HAP-1 (cell line): ENCODE data around the gene IL1B.

Source experiments
- DNase-seq, 2 experiments: peaks; one replicate each; pipeline ENCODE4 v3.0.0-alpha.2; 2016 to 2020; ENCODE audit warnings: low spot score in 2 of 2
- H3K27me3 ChIP-seq: fragments of 250-450 bp; sonication (Bioruptor Pico); 2 replicates; pipeline ENCODE4 v1.5.1; 2020; ENCODE audit warnings: low read depth, mild to moderate bottlenecking, moderate library complexity
- H3K36me3 ChIP-seq: fragments of 250-450 bp; sonication (Bioruptor Pico); replicated peaks from 2 replicates; pipeline ENCODE4 v1.5.1; 2020; ENCODE audit warnings: mild to moderate bottlenecking
- H3K4me1 ChIP-seq: fragments of 250-450 bp; sonication (Bioruptor Pico); 2 replicates; pipeline ENCODE4 v1.5.1; 2020; ENCODE audit warnings: mild to moderate bottlenecking
- H3K4me3 ChIP-seq: fragments of 250-450 bp; sonication (Bioruptor Pico); 2 replicates; pipeline ENCODE4 v1.5.1; 2020; ENCODE audit warnings: mild to moderate bottlenecking, moderate library complexity
- H3K9me3 ChIP-seq: fragments of 250-450 bp; sonication (Bioruptor Pico); 2 replicates; pipeline ENCODE4 v1.5.1; 2020; ENCODE audit warnings: mild to moderate bottlenecking, moderate library complexity
- in situ Hi-C: fragments of 300-500 bp; cut with MboI; formaldehyde crosslinking; loops from 3 replicates; pipeline ENCODE4 v1.14.3; 2020; ENCODE audit warnings: low sequenced_read_pairs, inconsistent platforms, mixed read lengths

Gene IL1B

DNA sequence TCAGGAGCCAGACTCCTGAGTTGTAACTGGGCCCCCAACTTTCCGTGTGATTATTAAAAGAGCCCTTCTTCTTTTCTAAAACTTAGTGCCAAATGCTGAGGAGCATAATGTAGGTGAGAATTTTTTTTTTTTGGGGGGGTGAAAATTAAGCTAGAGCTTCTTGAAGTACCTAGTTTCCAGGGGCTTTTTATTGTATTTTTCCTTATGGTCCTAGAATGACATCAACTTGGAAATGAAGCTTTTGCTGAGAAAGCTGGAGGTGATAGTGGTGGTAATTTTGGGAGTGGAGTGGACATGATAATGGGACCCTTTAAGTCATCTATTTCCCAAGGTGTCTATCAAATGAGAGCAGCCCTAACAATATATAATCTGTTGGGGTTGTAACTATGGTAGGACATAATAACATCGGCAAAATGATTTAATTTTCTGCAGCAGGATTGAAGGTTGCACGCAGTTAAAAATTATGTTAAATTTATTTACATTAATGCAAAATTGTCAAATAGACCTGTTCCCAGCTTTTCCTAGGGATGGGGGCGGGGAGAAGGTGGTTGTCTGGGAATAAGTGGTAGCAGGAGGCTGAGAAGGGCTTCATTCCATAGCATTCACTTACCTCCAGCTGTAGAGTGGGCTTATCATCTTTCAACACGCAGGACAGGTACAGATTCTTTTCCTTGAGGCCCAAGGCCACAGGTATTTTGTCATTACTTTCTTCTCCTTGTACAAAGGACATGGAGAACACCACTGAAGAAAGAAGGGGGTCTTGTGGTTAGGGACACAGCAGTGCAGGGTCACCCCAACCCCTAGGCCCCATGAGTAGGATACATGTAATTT, 5.7 kb downstream of the IL1B start:
- H3K4me1 ChIP-seq = peaks cover 3% of the 10 kb centered on the region
- H3K36me3 ChIP-seq = no peaks in the 10 kb centered on the region
- no peaks in the 10 kb centered on the region; the same call in 1 of the 2 replicates for H3K9me3 ChIP-seq
- H3K4me3 ChIP-seq = no peak overlapping the region
- no peak for DNase-seq
- in situ Hi-C loops = no loop called here
- no peaks in the 10 kb centered on the region for H3K27me3 ChIP-seq

GRCh38 chr2:112829961-112830681, 6.5 kb downstream of the IL1B start:
- in situ Hi-C loops = no loop called here
- peaks cover 3% of the 10 kb centered on the region for H3K4me1 ChIP-seq
- H3K27me3 ChIP-seq = no peaks in the 10 kb centered on the region
- H3K9me3 ChIP-seq = no peaks in the 10 kb centered on the region; the same call in 1 of the 2 replicates
- H3K36me3 ChIP-seq = no peaks in the 10 kb centered on the region
- DNase-seq = no peak
- no peak overlapping the region for H3K4me3 ChIP-seq

- Histone ChIP-seq H3K9me3 (no peaks in the 10 kb centered on the region; the same call in 1 of the 2 replicates), H3K4me1 (peaks cover 3% of the 10 kb centered on the region), H3K27me3 (no peaks in the 10 kb centered on the region), H3K4me3 (no peak overlapping the region), H3K36me3 (no peaks in the 10 kb centered on the region)
- DNase-seq = no peak
- in situ Hi-C loops = no loop called here
These were observed 7.2 kb downstream of the IL1B start for GRCh38 chr2:112829101-112829960.

DNA sequence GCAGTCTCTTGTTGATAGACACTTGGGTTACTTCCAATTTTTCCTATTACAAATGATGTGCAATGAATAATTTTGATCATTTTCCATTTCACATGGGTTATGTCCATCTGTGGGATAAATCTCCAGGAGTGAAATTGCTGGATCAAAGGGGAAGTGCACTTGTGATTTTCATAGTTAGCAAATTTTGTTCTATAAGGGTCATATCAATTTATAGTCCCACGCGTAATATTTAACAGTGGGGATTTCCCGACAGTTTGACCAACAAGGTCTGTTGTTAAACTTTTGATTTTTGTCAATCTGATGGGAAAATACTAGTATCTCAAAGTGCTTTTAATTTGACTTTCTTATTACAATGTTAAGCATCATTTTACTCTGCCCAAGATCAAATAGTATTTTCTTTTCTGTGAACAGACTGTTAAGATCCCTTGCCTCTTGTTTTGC, 8.3 kb downstream of the IL1B start:
- in situ Hi-C loops = no loop called here
- H3K9me3 ChIP-seq = no peaks in the 10 kb centered on the region; the same call in 1 of the 2 replicates
- no peaks in the 10 kb centered on the region for H3K27me3 ChIP-seq
- H3K4me3 ChIP-seq = no peak overlapping the region
- DNase-seq = no peak
- no peaks in the 10 kb centered on the region for H3K4me1 ChIP-seq
- no peaks in the 10 kb centered on the region for H3K36me3 ChIP-seq

DNA sequence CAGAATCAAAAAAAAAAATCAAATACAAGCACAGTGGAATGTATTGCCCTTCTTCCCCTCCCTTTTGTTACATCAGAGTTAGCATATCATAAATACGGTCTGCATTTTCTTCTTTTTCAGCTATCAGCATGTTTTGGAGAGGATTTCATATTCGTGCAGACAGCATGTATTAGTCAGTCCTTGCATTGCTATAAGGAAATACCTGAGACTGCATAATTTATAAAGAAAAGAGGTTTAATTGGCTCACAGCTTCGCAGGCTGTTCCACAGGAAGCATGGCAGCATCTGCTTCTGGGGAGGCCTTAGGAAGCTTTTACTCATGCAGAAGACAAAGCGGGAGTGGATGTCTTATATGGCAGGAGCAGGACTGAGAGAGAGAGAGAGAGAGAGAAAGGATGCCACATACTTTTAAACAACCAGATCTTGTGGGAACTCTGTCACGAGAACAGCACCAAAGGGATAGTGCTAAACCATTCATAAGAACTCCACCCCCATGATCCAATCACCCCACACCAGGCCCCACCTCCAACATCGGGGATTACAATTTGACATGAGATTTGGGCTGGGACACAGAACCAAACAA, 8.9 kb downstream of the IL1B start:
- in situ Hi-C loops = no loop called here
- DNase-seq = no peak
- H3K4me1 ChIP-seq = no peaks in the 10 kb centered on the region
- H3K9me3 ChIP-seq = no peaks in the 10 kb centered on the region; the same call in 1 of the 2 replicates
- H3K4me3 ChIP-seq = no peak overlapping the region
- no peaks in the 10 kb centered on the region for H3K36me3 ChIP-seq
- H3K27me3 ChIP-seq = no peaks in the 10 kb centered on the region

DNA sequence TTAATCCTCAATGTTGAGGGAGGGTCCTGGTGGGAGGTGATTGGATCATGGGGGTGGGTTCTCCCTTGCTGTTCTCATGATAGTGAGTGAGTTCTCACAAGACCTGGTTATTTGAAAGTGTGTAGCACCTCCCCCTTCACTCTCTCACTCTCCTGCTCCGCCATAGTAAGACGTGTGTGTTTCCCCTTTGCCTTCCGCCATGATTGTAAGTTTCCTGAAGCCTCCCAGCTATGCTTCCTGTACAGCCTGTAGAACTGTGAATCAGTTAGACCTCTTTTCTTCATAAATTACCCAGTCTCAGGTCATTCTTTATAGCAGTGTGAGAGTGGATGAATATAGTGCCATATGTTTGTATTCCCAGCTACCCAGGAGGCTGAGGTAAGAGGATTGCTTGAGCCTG, 9.6 kb downstream of the IL1B start:
- no peak for DNase-seq
- no peaks in the 10 kb centered on the region for H3K27me3 ChIP-seq
- in situ Hi-C loops = no loop called here
- H3K9me3 ChIP-seq = no peaks in the 10 kb centered on the region; the same call in 1 of the 2 replicates
- H3K36me3 ChIP-seq = no peaks in the 10 kb centered on the region
- no peak overlapping the region for H3K4me3 ChIP-seq
- H3K4me1 ChIP-seq = no peaks in the 10 kb centered on the region

GRCh38 chr2:112825706-112826105, 10.9 kb downstream of the IL1B start:
- no peak for DNase-seq
- H3K36me3 ChIP-seq = no peaks in the 10 kb centered on the region
- in situ Hi-C loops = no loop called here
- H3K4me3 ChIP-seq = no peak overlapping the region
- H3K4me1 ChIP-seq = no peaks in the 10 kb centered on the region
- H3K27me3 ChIP-seq = no peaks in the 10 kb centered on the region
- no peaks in the 10 kb centered on the region; the same call in 1 of the 2 replicates for H3K9me3 ChIP-seq

DNA sequence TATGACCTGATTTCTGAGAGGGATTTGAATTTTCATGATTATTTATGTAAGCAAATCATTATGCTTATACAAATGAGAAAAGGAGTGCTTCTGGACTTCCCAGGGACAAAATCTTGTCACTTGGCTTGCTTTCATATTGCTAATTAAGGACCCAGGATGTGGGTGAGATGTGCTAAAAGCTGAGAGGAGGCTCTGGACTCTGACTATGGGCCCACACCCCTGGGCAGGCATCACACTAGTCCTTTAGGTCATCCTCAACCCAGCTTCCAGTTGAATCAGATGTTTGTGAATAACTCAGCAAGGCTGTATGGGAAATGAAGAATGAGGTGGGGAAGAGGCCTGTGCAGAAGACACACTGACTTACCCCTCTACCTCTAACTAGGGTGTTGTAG, 11.9 kb downstream of the IL1B start:
- H3K4me3 ChIP-seq = no peak overlapping the region
- H3K9me3 ChIP-seq = no peaks in the 10 kb centered on the region; the same call in 1 of the 2 replicates
- H3K27me3 ChIP-seq = no peaks in the 10 kb centered on the region
- in situ Hi-C loops = no loop called here
- H3K36me3 ChIP-seq = no peaks in the 10 kb centered on the region
- no peak for DNase-seq
- H3K4me1 ChIP-seq = no peaks in the 10 kb centered on the region

DNA sequence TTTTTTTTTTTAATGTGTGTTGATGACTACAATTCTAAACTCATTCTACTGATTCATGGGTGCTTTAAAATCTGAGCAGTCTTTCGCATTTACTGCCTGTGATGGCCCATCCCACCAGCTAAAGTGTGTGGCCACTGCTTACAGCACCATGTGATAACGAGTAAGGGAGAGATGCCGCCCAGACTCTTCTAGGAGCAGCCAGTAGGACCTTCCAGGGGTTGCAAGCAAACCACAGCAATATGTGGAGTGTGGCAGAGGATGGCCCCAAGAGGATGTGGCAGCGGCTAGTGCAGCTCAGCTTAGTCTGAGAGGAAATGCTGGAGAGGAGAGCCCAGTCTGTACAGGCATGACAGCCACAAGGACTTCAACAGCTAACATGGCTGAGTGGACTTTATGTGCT, 14.9 kb downstream of the IL1B start:
- no peak for DNase-seq
- peaks cover 5% of the 10 kb centered on the region for H3K4me1 ChIP-seq
- in situ Hi-C loops = no loop called here
- H3K9me3 ChIP-seq = no peaks in the 10 kb centered on the region
- no peaks in the 10 kb centered on the region for H3K36me3 ChIP-seq
- H3K27me3 ChIP-seq = no peaks in the 10 kb centered on the region
- no peak overlapping the region for H3K4me3 ChIP-seq

- H3K36me3 ChIP-seq = no peaks in the 10 kb centered on the region
- H3K27me3 ChIP-seq = no peaks in the 10 kb centered on the region
- no peak for DNase-seq
- in situ Hi-C loops = no loop called here
- H3K4me3 ChIP-seq = no peak overlapping the region
- no peaks in the 10 kb centered on the region for H3K9me3 ChIP-seq
- peaks cover 5% of the 10 kb centered on the region for H3K4me1 ChIP-seq
These were observed 15.4 kb downstream of the IL1B start for GRCh38 chr2:112821142-112821541.

DNA sequence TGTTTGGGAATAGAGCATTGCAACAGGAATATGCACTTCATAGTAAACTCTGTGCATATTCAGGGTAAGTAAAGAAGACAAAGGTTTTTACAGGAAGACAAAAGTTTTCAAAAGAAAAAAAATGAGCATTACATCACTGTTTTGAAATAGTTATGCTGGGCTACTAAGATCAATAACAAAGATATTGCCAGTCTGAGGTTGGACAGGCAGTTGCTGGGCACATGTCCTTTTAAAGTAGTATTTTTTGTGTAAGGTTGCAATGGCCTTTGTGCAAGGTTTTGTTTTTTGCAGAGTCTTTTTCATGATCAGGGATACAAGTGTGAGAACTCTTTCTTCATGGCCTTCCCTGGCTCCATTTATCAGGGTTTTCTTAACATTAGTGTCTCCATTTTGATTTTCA, 16.2 kb downstream of the IL1B start:
- Histone ChIP-seq H3K4me3 (no peak overlapping the region), H3K27me3 (no peaks in the 10 kb centered on the region), H3K4me1 (peaks cover 5% of the 10 kb centered on the region), H3K9me3 (no peaks in the 10 kb centered on the region), H3K36me3 (no peaks in the 10 kb centered on the region)
- DNase-seq = no peak
- in situ Hi-C loops = no loop called here

- in situ Hi-C loops = no loop called here
- H3K9me3 ChIP-seq = no peaks in the 10 kb centered on the region
- no peak for DNase-seq
- H3K27me3 ChIP-seq = no peaks in the 10 kb centered on the region
- H3K36me3 ChIP-seq = no peaks in the 10 kb centered on the region
- H3K4me1 ChIP-seq = peaks cover 5% of the 10 kb centered on the region
- no peak overlapping the region for H3K4me3 ChIP-seq
These were observed 17.5 kb downstream of the IL1B start for GRCh38 chr2:112819081-112819480.

- peak; percentile 20 to 28 for DNase-seq
- peaks cover 5% of the 10 kb centered on the region for H3K4me1 ChIP-seq
- H3K4me3 ChIP-seq = no peak overlapping the region
- H3K36me3 ChIP-seq = no peaks in the 10 kb centered on the region
- in situ Hi-C loops = no loop called here
- H3K27me3 ChIP-seq = no peaks in the 10 kb centered on the region
- H3K9me3 ChIP-seq = no peaks in the 10 kb centered on the region
These were observed 18.3 kb downstream of the IL1B start for GRCh38 chr2:112818094-112818902.
